Amygdala (tissue), 56 donors: ENCODE data around the gene SPATA31C2.
"Not testable (repeated sequence)": the region's sequence is repeated elsewhere in the genome, so short reads cannot be mapped to it uniquely, and the experiment has no call there.

Experiments
- DNase-seq, 56 donors: peaks; one replicate each; lab custom pipeline; 2025; lab: John Stamatoyannopoulos, UW

SPATA31C2 gene

DNA sequence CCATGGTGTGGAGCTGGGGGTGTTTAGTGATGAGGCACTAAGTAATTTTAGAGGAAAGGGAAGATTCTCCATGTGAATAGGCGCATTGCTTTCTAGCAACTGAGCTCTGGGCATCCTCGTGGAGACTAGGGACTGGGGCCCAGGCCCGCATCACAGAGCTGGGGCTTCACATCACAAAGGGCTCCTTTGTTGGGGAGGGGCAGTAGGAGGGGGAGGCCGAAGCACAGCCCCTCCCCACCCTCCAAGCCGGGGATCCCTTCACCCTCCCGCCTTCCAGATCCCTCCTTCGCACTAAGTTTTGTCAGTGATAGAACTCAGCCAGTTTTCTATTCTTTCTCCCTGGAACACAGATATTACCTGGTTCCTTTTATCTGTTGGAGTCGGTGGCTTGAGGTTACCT is at the start of gene SPATA31C2:
Gene SPATA31C2, minus strand, starts transcription at position 101 of the 400 bp plus-strand sequence. Its CDS starts 29 bp downstream, at position 72.
- not testable (repeated sequence) for DNase-seq

GRCh38 chr9:88187631-88188030 is 49.4 kb upstream of the SPATA31C2 start:
- no peak for DNase-seq

GRCh38 chr9:88186495-88187110 is 48.3 kb upstream of the SPATA31C2 start:
- DNase-seq, result no peak

- peak in 1 of 56 donors; percentile 9 for DNase-seq
Observed at GRCh38 chr9:88184976-88185375, 46.7 kb upstream of the SPATA31C2 start.

DNA sequence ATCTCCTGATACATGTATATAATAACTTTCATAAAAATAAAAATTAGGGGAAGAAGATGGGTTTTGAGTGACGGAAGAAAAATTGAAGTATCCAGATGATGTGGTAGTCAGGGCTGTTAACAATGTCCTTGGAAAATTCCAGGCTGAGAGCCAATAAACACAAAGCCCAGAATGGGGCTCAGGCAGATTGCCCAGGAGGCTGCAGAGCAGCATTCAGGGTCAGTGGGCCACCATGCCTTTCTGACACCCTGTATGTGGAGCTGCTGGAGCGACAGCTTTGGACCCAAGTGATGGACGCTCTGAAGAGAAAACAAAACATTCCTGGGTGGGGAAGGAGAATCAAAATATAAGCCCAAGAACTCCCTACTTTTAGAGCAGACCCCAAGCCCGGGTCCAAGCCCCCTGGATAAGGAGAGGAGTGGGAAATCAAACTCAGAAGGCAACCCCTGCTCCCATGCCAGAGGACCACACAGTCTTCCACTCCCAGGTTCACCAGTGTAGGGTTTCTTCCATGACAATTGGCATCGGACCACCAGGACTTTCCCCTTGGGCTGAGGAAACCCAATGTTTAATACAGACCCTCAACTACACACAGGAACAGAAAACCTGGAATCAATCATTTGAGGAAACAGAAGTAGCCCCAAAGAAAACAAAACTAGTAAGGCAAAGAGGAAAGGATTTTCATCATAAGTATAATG is 45.7 kb upstream of the SPATA31C2 start:
- DNase-seq, result peak in 2 of 56 donors; percentile 2 to 6

GRCh38 chr9:88182501-88182900 is 44.2 kb upstream of the SPATA31C2 start:
- DNase-seq, result no peak

GRCh38 chr9:88180081-88180765 is 41.9 kb upstream of the SPATA31C2 start:
- DNase-seq, result no peak

DNA sequence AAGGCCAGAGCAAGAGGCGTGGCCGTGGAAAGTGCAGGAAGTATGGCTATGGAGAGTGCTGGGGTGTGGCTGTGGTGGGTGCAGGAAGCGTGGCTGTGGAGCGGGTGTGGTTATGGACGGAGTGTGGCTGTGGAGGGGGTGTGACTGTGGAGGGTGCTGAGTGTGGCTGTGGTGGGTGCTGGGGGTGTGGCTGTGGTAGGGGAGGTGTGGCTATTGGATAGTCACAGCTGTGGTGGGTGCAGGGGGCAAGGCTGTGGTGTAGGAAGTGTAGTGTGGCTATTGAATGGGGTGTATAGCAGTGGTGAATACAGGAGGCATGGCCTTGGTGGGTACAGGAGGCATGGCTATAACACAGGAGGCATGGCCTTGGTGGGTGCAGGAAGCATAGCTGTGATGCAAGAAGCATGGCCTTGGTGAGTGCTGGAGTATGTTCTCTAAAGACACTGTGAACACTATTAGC is 40.8 kb upstream of the SPATA31C2 start:
- no peak for DNase-seq

GRCh38 chr9:88178641-88179040 is 40.4 kb upstream of the SPATA31C2 start:
- DNase-seq, result no peak

DNA sequence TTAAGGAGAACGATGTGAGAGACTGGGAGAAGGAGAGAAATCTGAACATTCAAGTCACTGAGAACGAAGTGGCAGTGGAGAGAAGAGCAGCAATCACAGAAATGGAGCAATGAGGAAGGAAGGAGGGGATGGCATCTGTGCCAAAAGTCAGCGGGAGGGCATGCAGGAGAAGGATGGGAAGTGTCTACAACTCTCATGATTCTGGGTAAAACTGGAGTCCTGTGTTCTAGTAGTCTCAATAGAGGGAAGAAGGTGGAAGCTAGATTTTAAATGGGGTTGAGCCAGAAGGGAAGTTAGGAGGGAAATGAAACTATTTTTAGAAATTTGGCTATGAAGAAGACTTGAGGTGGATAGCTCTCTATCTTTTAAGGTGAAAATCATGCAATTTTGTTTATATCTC is 39.1 kb upstream of the SPATA31C2 start:
- DNase-seq, result peak in 2 of 56 donors; percentile 1 to 8

GRCh38 chr9:88174324-88174723 is 36.0 kb upstream of the SPATA31C2 start:
- no peak for DNase-seq

- DNase-seq, result peak in 2 of 56 donors; percentile 2 to 13
Observed at GRCh38 chr9:88173378-88173999, 35.2 kb upstream of the SPATA31C2 start.

DNA sequence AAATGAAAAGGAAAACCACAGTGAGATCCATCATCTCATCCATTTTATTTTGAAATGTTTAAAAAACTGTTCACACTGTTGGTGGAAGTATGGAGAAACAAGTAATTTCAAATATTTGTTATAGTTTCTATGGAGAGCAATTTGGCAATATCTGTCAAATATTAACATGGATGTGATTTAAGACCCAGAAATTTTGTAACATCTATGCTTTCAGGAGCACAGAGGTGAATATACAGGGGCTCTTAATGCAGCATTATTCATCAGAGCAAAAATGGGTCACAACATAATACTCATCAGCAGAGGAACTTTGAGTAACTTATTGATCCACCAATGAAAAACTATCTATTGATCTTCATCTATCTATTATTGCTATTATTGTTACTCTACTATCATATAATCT is 31.4 kb upstream of the SPATA31C2 start:
- no peak for DNase-seq

DNA sequence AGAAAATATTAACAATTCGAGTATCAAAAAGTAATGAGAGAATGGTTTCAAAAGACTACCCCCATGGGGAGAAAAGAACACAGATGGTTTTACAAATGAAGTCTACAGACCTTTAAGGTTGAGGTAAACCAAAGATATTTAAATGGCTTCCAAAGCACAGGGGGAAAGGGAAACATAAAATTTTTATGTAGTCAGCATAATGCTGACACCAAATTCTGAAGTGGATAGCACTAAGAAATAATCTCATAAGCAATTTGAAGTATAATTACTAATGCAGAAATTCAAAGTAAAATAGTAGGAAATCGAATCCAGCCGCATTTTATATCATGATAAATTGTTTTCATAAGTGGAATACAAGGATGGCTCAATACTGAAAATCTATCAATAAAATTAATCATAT is 30.3 kb upstream of the SPATA31C2 start:
- no peak for DNase-seq

DNA sequence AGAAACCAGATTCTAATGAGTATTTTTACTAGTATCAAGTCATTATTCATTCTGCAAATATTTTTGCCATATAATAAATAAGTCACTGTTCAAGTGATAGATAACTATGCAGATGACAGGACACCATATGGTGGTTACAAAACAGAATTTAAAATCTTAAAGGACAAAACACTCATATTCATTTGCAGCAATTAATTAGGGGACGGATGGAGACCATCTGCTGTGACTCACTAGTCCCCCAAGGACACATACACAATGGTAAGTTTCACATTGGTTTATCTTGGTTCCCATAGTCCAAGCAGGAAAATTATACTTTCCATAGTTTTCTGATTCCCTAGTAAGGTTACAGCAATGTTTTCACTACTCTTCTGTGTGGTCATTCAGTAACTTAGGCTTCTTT is 28.4 kb upstream of the SPATA31C2 start:
- no peak for DNase-seq

- no peak for DNase-seq
Observed at GRCh38 chr9:88164850-88165249, 26.6 kb upstream of the SPATA31C2 start.

GRCh38 chr9:88161144-88161543 is 22.9 kb upstream of the SPATA31C2 start:
- no peak for DNase-seq

DNA sequence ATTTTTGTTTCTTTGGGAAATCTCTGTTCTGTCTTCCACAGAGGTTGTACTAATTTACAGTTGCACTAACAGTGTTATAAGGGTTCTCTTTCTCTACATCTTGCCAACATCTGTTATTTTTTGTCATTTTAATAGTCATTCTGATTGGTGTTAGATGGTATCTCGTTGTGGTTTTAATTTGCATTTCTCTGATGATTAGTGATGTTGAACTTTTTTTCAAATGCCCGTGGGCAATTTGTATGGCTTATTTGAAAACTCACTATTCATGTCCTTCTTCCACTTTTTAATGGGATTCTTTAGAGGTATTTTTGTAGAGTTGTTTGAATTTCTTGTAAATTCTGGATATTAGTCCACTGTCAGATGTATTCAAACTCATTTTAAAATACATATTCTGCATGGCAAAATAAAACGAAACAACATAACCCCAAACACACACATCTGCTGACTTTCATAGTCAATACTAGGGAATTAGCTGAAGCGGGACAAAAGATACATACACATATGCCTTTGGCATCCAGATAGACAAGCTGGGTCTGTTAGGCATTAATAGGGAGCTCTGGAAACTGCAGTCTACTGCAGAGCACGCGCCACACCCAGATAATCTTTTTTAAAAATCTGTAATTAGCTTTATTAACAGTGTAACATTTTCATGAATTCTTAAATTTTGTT is 5.8 kb upstream of the SPATA31C2 start:
- DNase-seq, result no peak

DNA sequence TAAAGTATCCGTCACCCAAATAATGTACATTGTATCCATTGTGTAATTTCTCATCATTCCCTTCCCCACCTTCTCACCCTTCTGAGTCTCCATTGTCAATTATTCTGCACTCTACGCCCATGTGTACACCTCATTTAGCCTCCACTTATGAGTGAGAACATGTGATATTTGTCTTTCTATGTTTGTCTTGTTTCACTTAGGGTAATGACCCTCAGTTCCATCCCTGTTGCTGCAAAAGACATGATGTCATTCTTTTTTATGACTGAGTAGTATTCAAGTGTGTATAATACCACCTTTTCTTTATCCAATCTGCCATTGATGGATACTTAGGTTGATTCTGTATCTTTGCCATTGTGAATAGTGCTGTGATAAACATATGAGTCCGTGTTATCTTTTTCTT is 4.9 kb upstream of the SPATA31C2 start:
- DNase-seq, result no peak

DNA sequence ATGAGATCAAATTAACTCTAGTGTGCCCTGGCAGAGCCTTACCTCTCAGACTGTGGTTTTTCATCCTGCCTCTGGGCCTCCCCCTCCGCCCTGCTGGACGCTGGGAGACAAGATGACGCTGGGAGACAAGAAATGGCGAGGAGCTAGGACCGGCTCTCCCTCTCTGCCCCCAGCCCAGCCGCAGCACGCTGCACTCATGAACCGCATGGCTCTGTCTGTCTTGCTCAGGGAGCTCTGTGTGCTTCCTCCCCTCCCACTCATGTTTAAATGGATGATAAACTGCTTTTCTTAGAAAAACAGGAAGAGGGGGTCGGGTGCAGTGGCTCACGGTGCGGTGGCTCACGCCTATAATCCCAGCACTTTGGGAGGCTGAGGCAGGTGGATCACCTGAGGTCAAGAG is 4.7 kb downstream of the SPATA31C2 start:
- not testable (repeated sequence) for DNase-seq

- not testable (repeated sequence) for DNase-seq
Observed at GRCh38 chr9:88129556-88129955, 8.7 kb downstream of the SPATA31C2 start.
